H1 (cell line): Measurements from ENCODE around the gene KIAA0513. TPM values are rescaled to one million over a fixed set of nuclear protein-coding genes. Genes with fewer than 3 reads are reported as not detected.

Source experiments
- CTCF ChIA-PET: fragments of 300-600 bp; sonication (Branson Sonifier 250); formaldehyde crosslinking; loops from one replicate; lab custom pipeline; 2021; ENCODE audit not compliant: partially characterized antibody; lab: Charles Lee
- POLR2A ChIA-PET: fragments of 300-600 bp; sonication (Branson Sonifier 250); formaldehyde crosslinking; loops from one replicate; lab custom pipeline; 2021; ENCODE audit warnings: inconsistent platforms; ENCODE audit not compliant: partially characterized antibody; lab: Charles Lee
- DNase-seq, 2 experiments: peaks; one replicate each; pipeline versions ENCODE4 v3.0.0 to v3.0.0-alpha.2; 2010 to 2022; ENCODE audit warnings: low spot score in 2 of 2, low read depth in 1 of 2, mixed read lengths in 1 of 2
- FAIRE-seq: peaks from 2 replicates; lab custom pipeline; 2011; peaks lifted over from hg19 to GRCh38; lab: Jason Lieb, UNC
- H2AFZ ChIP-seq: 2 replicates; pipeline ENCODE4 v1.8.1; 2012; ENCODE audit warnings: low read length, inconsistent platforms
- H2AK5ac ChIP-seq: 2 replicates; pipeline ENCODE4 v1.6.1; 2013; ENCODE audit warnings: low read depth, low read length
- H2BK120ac ChIP-seq: replicated peaks from 2 replicates; pipeline ENCODE3; 2013; ENCODE audit warnings: low read depth, low read length, inconsistent platforms
- H2BK12ac ChIP-seq: 2 replicates; pipeline ENCODE4 v1.6.1; 2013; ENCODE audit warnings: low read depth, low read length
- H2BK15ac ChIP-seq: 2 replicates; pipeline ENCODE4 v1.6.1; 2013; ENCODE audit warnings: low read length
- H2BK20ac ChIP-seq: 2 replicates; pipeline ENCODE4 v1.6.1; 2013; ENCODE audit warnings: low read length
- H2BK5ac ChIP-seq: 2 replicates; pipeline ENCODE4 v1.6.1; 2013; ENCODE audit warnings: low read depth, low read length
- H3K14ac ChIP-seq: 2 replicates; pipeline ENCODE4 v1.6.1; 2013; ENCODE audit warnings: inconsistent platforms; ENCODE audit not compliant: insufficient read length
- H3K18ac ChIP-seq: 2 replicates; pipeline ENCODE4 v1.6.1; 2013; ENCODE audit warnings: low read length; ENCODE audit errors: extremely low read depth
- H3K23ac ChIP-seq: 2 replicates; pipeline ENCODE4 v1.6.1; 2013; ENCODE audit warnings: inconsistent platforms; ENCODE audit not compliant: insufficient read length
- H3K23me2 ChIP-seq: 2 replicates; pipeline ENCODE4 v1.6.1; 2013; ENCODE audit warnings: low read depth, low read length
- H3K27ac ChIP-seq: 2 replicates; pipeline ENCODE4 v1.6.1; 2011; ENCODE audit warnings: low read depth, low read length, inconsistent platforms
- H3K27me3 ChIP-seq, 4 experiments: replicated peaks in 1 of 4; 1 replicate in 1 of 4; 2 replicates in 3 of 4; pipeline versions ENCODE4 v1.6.1 to v1.8.1; 2011 to 2013; ENCODE audit warnings: low read length in 3 of 4, mild to moderate bottlenecking in 3 of 4, inconsistent platforms in 2 of 4, mixed read lengths in 2 of 4, moderate library complexity in 1 of 4; ENCODE audit not compliant: control insufficient read depth in 3 of 4, insufficient read depth in 3 of 4; ENCODE audit errors: extremely low read depth in 1 of 4
- H3K36me3 ChIP-seq, 4 experiments: 2 replicates each; pipeline versions ENCODE4 v1.6.1 to v1.8.1; 2011 to 2013; ENCODE audit warnings: mild to moderate bottlenecking in 4 of 4, low read length in 3 of 4, moderate library complexity in 2 of 4, control low read depth in 1 of 4, inconsistent platforms in 1 of 4; ENCODE audit not compliant: insufficient read depth in 4 of 4, control insufficient read depth in 2 of 4
- H3K4ac ChIP-seq: replicated peaks from 2 replicates; pipeline ENCODE3; 2013; ENCODE audit warnings: low read length, low read depth, mixed read lengths, inconsistent platforms; ENCODE audit not compliant: insufficient read length
- H3K4me1 ChIP-seq, 4 experiments: replicated peaks in 1 of 4; 1 replicate in 1 of 4; 2 replicates in 3 of 4; pipeline versions ENCODE4 v1.6.1 to v1.8.1; 2011 to 2013; ENCODE audit warnings: low read length in 3 of 4, inconsistent platforms in 2 of 4, mixed read lengths in 1 of 4; ENCODE audit not compliant: insufficient read depth in 4 of 4, control insufficient read depth in 3 of 4
- H3K4me2 ChIP-seq, 2 experiments: 2 replicates each; pipeline versions ENCODE4 v1.6.1 to v1.8.1; 2011 to 2013; ENCODE audit warnings: low read depth in 2 of 2, low read length in 2 of 2, control low read depth in 1 of 2, inconsistent platforms in 1 of 2, mild to moderate bottlenecking in 1 of 2; ENCODE audit not compliant: insufficient read depth in 1 of 2
- H3K4me3 ChIP-seq, 4 experiments: fragments of 200-600, 300-600 bp in 1 of 4; sonication (generic), shearing (Covaris generic), sonication (Bioruptor Twin) in 1 of 4; 2 replicates each; pipeline versions ENCODE4 v1.5.1 to v1.8.1; 2011 to 2016; ENCODE audit warnings: low read length in 4 of 4, low read depth in 3 of 4, control low read depth in 2 of 4, inconsistent platforms in 2 of 4, mild to moderate bottlenecking in 2 of 4, mixed read lengths in 1 of 4, moderate library complexity in 1 of 4; ENCODE audit not compliant: insufficient read depth in 2 of 4; ENCODE audit errors: extremely low read depth in 1 of 4
- H3K56ac ChIP-seq: replicated peaks from 2 replicates; pipeline ENCODE3; 2013; ENCODE audit warnings: low read depth, mild to moderate bottlenecking, mixed read lengths, low read length, inconsistent platforms; ENCODE audit not compliant: insufficient read length
- H3K79me1 ChIP-seq: 2 replicates; pipeline ENCODE4 v1.6.1; 2013; ENCODE audit warnings: low read depth, low read length, control low read depth
- H3K79me2 ChIP-seq, 2 experiments: 2 replicates each; pipeline versions ENCODE4 v1.6.1 to v1.8.1; 2012 to 2013; ENCODE audit warnings: low read length in 2 of 2, mild to moderate bottlenecking in 2 of 2, inconsistent platforms in 1 of 2; ENCODE audit not compliant: insufficient read depth in 2 of 2, control insufficient read depth in 1 of 2
- H3K9ac ChIP-seq, 4 experiments: replicated peaks in 1 of 4; 1 replicate in 1 of 4; 2 replicates in 3 of 4; pipeline versions ENCODE4 v1.6.1 to v1.8.1; 2011 to 2013; ENCODE audit warnings: low read depth in 3 of 4, low read length in 3 of 4, control low read depth in 2 of 4, mild to moderate bottlenecking in 2 of 4, moderate library complexity in 2 of 4, inconsistent platforms in 1 of 4; ENCODE audit errors: extremely low read depth in 1 of 4
- H3K9me3 ChIP-seq, 2 experiments: 2 replicates each; pipeline versions ENCODE4 v1.6.1 to v1.8.1; 2012 to 2013; ENCODE audit warnings: mild to moderate bottlenecking in 2 of 2, moderate library complexity in 2 of 2, control low read depth in 1 of 2, inconsistent platforms in 1 of 2, low read depth in 1 of 2, low read length in 1 of 2, mixed read lengths in 1 of 2; ENCODE audit not compliant: insufficient read depth in 2 of 2
- H4K20me1 ChIP-seq, 2 experiments: replicated peaks in 1 of 2; 2 replicates each; pipeline versions ENCODE3 to v1.8.1; 2011 to 2013; ENCODE audit warnings: inconsistent platforms in 2 of 2, low read length in 2 of 2, mild to moderate bottlenecking in 1 of 2; ENCODE audit not compliant: insufficient read depth in 2 of 2, control insufficient read depth in 1 of 2
- H4K5ac ChIP-seq: 2 replicates; pipeline ENCODE4 v1.6.1; 2013; ENCODE audit warnings: low read length, low read depth, mixed read lengths, inconsistent platforms; ENCODE audit not compliant: insufficient read length
- H4K8ac ChIP-seq: 2 replicates; pipeline ENCODE4 v1.8.0; 2013; ENCODE audit warnings: mild to moderate bottlenecking, moderate library complexity, low read length, inconsistent platforms; ENCODE audit not compliant: insufficient read depth; ENCODE audit errors: extremely low read depth
- H4K91ac ChIP-seq: replicated peaks from 2 replicates; pipeline ENCODE3; 2013; ENCODE audit warnings: low read length, mixed read lengths, inconsistent platforms; ENCODE audit not compliant: insufficient read length
- CHD2 ChIP-seq: IDR thresholded peaks from 2 replicates; pipeline ENCODE4 v1.6.1; 2012; ENCODE audit warnings: low read length, improper control_type of control experiment
- USF2 ChIP-seq: IDR thresholded peaks from 2 replicates; pipeline ENCODE4 v1.6.1; 2011; ENCODE audit warnings: low read length, improper control_type of control experiment
- WGBS, 2 experiments: shearing (Covaris generic) in 1 of 2; methylation state at CpG; one replicate each; pipeline versions ENCODE4 v1.1.6 to v1.1.7; 2013 to 2015; ENCODE audit warnings: low lambda C conversion rate in 2 of 2, mixed read lengths in 2 of 2, inconsistent platforms in 1 of 2, low coverage in 1 of 2, missing lambda C conversion rate in 1 of 2; ENCODE audit not compliant: insufficient replicate concordance in 2 of 2, insufficient coverage in 1 of 2, insufficient read length in 1 of 2; ENCODE audit errors: extremely low coverage in 1 of 2, missing lambda C conversion rate in 1 of 2; 5-methylcytosine and 5-hydroxymethylcytosine counted together
- polyA plus RNA-seq, 7 experiments: library from polyadenylated mRNA; depleted of rRNA in 3 of 7; stranded (reverse) in 5 of 7; unstranded in 2 of 7; fragments of >200 nt in 5 of 7; fragments of 200-250 nt in 2 of 7; gene quantifications; 1 replicate in 5 of 7; 2 replicates in 1 of 7; 4 replicates in 1 of 7; pipeline versions ENCODE4 v1.2.1 to v1.2.3, GENCODE V29; 2011 to 2013; ENCODE audit warnings: missing spikeins in 2 of 7, mixed read lengths in 2 of 7
- total RNA-seq: library from RNA; stranded (reverse); fragmentation: NEBNext Ultra II Directional; extraction: Animal tissue kit (Norgen Biotek cat#: 25700); gene quantifications from 2 replicates; pipeline ENCODE4 v1.2.1, GENCODE V29; 2021

Gene KIAA0513
- total and polyA plus RNA-seq, 2 of the 8 experiments (the other 6 are each of a cell fraction or from before 2014, with no cell fraction given), result 2.1 to 6.1 TPM

- Histone ChIP-seq H3K79me2 (peaks cover 0 to 4% of the 10 kb centered on the region in 2 experiments; a peak in 2 of 4 replicates), H3K27me3 (no peaks in the 10 kb centered on the region), H2BK5ac (no peak overlapping the region), H3K4ac (no peak overlapping the region), H4K20me1 (peaks cover 0 to under 1% of the 10 kb centered on the region in 2 experiments), H3K56ac (no peak overlapping the region), H3K4me2 (no peak overlapping the region), H3K23ac (no peak overlapping the region), H3K36me3 (no peaks in the 10 kb centered on the region), H3K79me1 (no peaks in the 10 kb centered on the region), H3K27ac (no peak overlapping the region), H3K4me1 (no peaks in the 10 kb centered on the region; a peak in 2 of 7 replicates), H3K23me2 (peaks cover 8% of the 10 kb centered on the region; the same call in 1 of the 2 replicates), H2AK5ac (no peak overlapping the region), H2BK12ac (no peak overlapping the region), H4K91ac (no peak overlapping the region), H3K18ac (no peak overlapping the region), H4K5ac (no peak overlapping the region), H2BK15ac (no peak overlapping the region), H3K9me3 (no peaks in the 10 kb centered on the region), H4K8ac (no peak overlapping the region), H2AFZ (no peak overlapping the region), H3K4me3 (no peak overlapping the region), H2BK120ac (no peak overlapping the region), H3K9ac (no peak overlapping the region), H3K14ac (no peak overlapping the region), H2BK20ac (no peak overlapping the region)
- CTCF ChIA-PET, result interaction anchor here (0.7 to 2.6 kb wide), 7 partner anchors 10 to 83 kb away, joined by 3 to 12 read pairs (median 3); no protein-coding TSS in a partner anchor
- POLR2A ChIA-PET, result no interaction called here
- DNase-seq (no peak), FAIRE-seq (no peak)
- 88% methylated on average over 5 of the region's 5 CpGs; no CpG with 5 or more reads in 1 of the 2 experiments for WGBS, 2 experiments
- TF ChIP-seq USF2 (no peak), CHD2 (no peak)
Measured at GRCh38 chr16:85015481-85016187, 12.0 kb upstream of the KIAA0513 start.
